ENCODE data around the gene CFAP221. TPM values are rescaled to one million over a fixed set of nuclear protein-coding genes. Genes with fewer than 3 reads are reported as not detected.
A peak's percentile ranks its signal among the peaks of the same experiment; 100 is the strongest.

Gene CFAP221
- 3.0 TPM for total RNA-seq

DNA sequence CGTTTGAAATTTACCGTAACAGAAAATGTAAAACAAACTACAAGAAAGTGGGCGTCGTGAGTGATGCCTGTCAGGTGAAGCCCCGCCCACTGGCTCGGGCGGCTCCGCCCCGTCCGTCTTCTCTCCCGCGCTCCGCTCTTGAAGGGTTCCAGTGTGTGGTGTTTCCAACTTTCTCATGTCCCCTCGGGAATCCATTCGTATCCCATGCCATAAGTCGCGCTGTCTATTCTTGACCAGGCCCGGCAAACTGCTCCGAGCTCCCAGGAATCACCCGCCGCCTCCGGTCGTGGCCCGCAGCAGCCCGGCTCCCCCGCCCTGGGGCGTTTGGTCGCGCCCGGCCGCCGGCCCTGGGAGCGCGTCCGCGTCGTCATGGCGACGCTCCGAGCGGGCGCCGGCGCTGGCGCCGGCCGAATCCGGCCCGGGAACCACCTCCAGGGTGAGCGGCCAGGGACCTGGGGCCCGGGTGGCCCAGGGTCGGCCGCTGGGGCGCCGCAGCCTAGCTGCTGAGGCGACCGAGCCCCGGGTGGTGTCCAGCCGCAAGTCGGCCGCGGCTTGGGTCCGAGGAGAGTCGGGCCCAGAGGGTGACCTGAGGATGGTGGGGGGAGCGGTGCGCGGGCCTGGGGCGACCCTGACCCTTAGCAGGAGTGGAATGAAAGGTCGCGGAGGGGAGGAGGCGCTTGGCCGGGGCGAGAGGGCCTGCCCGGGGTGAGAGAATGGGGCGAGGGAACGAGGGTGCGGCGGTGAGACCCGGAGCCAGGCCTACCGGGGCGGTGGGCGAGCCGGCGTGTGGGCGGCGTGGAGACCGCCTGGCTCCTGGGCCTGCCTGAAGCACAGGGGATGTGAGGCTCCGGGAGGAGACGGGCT, at the start of gene CFAP221:
Gene CFAP221, plus strand, starts transcription at position 375 of the 864 bp plus-strand sequence. CDS start 1,683 bp downstream, outside the sequence.
- peak; percentile 79 for DNase-seq

DNA sequence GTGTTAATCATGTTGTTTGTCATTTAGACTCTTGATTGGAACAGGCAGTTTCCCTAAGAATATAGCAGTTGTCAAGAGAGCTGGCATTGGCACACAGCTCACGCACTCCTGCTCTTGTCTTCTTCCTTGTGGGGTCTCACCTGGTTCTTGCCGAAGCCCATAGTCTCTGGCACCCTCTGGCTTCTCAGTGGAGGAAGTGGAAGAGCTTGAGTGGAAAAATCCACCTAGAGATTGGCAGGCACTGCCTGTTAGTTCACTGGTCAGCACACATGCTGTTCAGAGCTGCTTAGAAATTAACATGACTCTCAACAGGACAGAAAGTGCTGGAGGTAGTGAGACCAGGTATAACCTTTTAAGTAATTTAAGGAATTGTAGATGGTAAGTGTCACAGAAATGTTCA, 48.3 kb upstream of the CFAP221 start:
- DNase-seq: no peak

- no peak for DNase-seq
These were observed 47.6 kb upstream of the CFAP221 start for GRCh38 chr2:119496682-119497081.

GRCh38 chr2:119508756-119509155, 35.5 kb upstream of the CFAP221 start:
- DNase-seq: no peak

DNA sequence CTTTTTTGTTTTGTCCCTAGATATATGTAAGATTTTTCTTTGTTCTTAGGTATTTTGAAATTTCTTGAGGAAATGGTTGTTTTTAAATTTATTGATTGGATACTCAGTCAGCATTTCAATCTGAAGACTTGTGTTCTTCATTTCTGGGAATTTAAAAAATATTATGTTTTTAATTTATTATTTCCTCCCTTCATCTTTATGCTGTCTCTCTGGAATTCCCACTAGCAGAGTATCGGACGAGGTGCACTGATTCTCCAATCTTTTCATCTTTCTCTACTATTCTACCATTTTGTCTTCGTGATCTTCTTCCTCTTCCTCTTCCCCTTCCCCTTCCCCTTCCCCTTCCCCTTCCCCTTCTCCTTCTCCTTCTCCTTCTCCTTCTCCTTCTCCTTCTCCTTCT, 32.3 kb upstream of the CFAP221 start:
- DNase-seq: no peak

DNA sequence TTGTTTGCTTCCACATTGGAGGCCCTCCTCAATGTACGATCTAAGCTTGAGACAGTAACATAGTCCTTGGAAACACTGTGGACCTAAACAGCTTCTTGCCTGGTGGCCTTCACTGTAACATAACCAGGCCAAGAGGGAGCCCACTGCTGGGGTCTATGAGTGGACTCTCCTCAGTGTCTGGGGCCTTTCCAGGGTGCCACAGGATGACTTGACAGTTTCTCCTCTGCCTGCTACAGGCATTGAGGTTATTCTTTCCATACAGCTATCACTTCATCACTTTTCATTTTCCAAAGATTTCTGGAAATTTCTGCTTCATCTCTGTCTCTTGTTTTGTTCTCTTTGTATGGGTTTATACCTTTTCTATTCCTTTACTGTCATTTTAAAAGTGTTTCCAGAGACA, 31.3 kb upstream of the CFAP221 start:
- no peak for DNase-seq

DNA sequence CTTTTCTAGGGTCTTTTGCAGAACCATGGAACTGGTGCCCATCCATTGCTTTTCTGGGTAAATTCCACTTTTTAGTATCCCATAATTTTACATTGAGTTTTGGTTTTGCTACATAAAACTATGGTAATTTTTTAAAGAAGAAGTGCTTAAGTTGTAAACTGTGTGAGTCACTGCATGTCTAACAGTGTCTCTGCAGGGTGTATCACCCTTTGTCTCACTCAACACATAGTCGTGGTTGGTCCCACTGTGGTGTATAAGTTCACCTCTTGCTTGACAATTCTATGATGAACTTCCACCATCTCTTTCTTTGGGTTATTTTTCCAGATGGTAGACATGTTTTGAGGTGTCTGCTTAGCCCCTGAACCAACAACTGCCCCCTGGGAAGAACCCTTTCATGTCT, 30.4 kb upstream of the CFAP221 start:
- no peak for DNase-seq

DNA sequence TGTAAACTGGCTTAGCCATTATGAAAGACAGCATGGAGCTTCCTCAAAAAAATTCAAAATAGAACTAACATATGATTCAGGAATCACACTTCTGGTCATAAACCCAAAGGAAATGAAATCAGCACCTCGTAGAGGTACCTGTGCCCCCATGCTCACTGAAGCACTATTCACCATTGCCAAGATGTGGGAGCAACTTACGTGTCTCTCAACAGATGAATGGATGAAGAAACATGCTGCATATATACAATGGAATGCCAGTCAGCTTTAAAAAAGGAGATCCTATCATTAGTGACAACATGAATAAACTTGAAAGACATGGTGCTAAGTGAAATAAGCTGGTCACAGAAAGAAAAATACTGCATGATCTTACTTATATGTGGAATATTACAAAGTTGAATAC, 28.1 kb upstream of the CFAP221 start:
- no peak for DNase-seq

DNA sequence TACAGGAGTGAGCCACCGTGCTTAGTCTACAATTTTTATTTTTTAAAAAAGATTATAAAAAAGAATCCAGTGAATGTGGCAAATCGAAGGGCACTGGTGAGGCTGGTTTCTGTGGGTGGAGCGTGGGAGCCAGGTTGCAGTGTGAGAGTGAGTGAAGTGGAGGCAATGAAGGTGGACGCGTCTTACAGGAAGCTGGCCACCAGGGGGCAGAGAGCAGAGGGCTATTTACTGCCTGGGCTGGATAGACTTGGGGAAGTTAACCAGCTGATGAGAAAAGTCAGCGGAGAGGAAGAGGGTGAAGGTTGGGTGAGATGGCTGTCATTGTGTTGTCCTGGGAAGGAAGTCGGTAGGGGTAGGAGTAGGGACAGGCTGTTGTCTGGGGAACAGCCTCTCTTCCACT, 26.8 kb upstream of the CFAP221 start:
- DNase-seq: peak; percentile 32

- no peak for DNase-seq
These were observed 25.7 kb upstream of the CFAP221 start for GRCh38 chr2:119518401-119519056.

- no peak for DNase-seq
These were observed 25.2 kb upstream of the CFAP221 start for GRCh38 chr2:119519057-119519408.

GRCh38 chr2:119520696-119521432, 23.4 kb upstream of the CFAP221 start:
- peak; percentile 11 for DNase-seq

- DNase-seq: no peak
These were observed 22.7 kb upstream of the CFAP221 start for GRCh38 chr2:119521433-119522050.

DNA sequence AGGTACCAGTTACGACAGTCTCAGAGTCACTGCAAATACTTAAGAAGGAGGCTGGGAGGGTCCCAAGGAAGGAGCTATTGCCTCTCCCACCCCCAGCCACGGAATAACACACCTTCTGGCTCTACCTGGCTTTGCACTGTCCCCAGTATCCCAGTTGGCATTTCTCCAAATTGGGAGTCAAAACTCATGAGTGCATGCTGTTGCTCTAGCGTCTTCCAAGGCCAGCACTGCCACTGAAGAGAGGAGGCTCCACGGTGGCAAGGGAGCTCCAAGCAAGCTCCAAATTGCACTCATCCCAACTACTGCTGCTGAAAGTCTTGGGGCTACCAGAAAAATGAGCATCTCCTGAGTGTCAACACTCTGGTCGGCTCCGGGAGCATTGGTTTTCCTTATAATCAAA, 21.6 kb upstream of the CFAP221 start:
- no peak for DNase-seq

DNA sequence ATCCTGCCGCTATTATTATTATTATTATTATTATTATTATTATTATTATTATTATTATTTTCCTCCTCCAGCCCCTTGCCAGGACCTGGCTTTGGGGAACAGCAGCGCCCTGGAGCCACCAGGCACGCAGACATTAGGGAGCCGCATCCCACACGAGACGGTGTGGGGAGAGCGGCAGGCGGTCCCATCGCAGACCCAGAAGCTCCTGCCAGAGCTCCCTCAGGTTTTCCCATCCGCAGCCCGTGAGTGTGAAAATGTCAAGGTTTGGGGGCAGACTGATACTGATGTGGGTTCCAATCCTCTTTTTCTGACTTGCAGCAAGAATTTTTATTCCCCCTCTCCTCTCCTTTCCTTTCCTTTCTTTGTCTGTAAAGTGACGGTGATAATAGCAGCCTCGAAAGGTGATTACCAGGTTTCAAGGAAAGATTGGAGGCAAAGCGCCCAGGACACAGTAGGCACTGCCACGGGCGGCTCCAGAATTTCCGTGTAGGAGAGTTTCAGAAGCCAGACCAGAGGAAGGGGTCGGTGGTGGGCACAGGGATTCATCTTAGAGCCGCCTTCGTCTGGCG, 20.8 kb upstream of the CFAP221 start:
- DNase-seq: no peak

DNA sequence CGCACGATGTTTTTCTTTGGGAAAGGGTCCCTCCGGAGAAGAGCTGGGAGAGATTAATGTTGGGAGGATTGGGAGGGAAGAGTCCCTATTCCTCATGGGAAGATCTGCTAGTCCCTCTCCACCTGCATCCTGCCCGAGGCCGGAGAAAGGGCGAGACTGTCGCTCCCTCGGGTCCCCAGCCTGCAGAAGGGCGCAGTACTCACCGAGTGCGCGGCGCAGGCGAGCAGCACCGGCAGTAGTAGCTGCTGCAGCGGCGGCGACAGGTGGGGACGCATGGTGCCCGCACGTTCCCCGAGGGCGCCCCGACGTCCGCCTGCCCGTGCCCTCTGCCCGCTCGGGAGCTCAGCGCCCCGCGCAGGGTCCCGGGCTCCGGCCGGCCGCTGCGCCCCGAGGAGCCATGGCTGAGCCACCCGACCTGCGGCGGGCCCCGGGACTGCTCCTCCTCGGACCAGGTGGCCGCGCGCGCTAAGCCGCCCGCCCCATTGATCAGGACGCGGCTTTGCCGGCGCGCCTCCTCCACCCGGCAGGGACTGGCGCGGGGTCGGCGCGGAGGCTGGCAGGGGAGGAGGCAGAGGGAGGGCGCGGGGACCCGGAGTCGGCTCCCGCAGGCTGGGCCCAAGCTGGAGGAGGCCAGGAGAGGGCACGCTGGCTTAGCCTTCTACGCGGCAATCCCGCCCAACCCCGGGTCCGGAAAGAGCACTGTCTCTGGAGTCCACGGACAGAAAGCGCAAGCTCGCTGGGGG, 20.1 kb upstream of the CFAP221 start, which contains the start of gene SCTR:
Gene SCTR, minus strand, starts transcription at position 532 of the 743 bp plus-strand sequence. Its CDS starts 257 bp downstream, at position 275.
- DNase-seq: no peak

DNA sequence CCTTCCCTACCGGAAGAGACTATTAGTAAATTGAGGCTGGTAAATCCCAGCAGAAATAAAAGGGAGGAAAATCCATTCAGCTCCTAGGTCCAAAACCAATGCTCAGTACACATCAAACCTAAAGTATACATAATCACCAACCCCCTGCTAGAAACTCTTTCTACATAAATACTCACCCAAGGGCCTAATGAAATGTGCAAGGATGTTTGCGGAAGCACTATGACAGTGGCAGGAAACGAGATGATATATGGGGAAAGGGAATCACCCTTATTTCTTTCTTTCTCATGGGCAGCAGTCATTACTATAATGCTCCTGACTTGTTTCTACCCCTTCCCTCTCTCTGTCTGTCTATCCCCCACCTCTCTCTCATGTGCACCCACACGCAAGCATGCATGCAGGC, 18.6 kb upstream of the CFAP221 start:
- DNase-seq: no peak

DNA sequence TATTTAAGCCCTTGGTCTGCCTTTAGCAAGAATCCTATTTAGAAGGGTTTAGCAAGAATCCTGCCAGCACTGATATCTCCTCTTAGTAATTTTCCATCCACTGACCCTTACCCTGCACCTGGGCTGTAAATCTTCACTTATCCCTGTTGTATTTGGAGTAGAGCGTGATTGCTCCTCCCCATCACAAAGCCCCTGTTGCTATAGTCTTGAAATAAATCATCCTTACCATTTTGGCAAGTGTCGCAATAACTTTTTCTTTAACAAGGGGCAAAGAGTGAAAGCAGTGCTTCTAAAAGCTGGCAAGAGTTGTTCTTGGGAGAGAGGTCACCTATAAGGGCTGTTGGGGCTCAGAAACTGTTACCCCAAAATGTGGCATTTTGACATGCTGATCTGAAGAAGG, 16.2 kb upstream of the CFAP221 start:
- DNase-seq: no peak

DNA sequence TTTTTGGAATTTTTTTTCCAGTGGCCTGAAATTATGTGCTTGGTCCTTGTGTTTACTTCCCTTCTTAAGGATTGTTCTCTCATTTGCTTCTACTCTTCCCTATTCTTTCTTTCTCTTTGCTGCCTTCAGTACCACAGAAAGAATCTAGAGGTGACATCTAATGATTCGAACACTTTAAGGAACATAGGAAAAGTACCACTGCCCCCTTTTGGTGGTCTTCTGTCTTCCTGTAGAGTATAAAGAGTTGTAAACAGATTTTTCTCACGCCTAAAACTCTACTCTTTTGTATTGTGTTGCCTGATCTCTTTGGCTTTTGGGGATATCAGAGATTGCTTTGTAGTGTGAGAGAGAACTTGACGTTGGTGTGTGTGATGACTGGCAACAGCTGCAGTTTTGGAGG, 13.0 kb upstream of the CFAP221 start:
- peak; percentile 13 for DNase-seq

GRCh38 chr2:119533560-119533959, 10.7 kb upstream of the CFAP221 start:
- no peak for DNase-seq

GRCh38 chr2:119536211-119536610, 8.0 kb upstream of the CFAP221 start:
- DNase-seq: no peak

All from tongue (tissue), 2 donors.